GM19463 (cell line): Measurements from ENCODE around the gene RNF223.
A peak's percentile ranks its signal among the peaks of the same experiment; 100 is the strongest.
"Not testable (repeated sequence)": the region's sequence is repeated elsewhere in the genome, so short reads cannot be mapped to it uniquely, and the experiment has no call there.

Experiments used
- ATAC-seq: cut with Tn5 transposase; IDR thresholded peaks from one replicate; pipeline ENCODE4 v1.9.1; 2021; ENCODE audit warnings: mild to moderate bottlenecking, moderate library complexity; ENCODE audit not compliant: unreplicated experiment

RNF223 gene

GRCh38 chr1:1061682-1062345, 12.3 kb downstream of the RNF223 start:
- ATAC-seq = no peak

DNA sequence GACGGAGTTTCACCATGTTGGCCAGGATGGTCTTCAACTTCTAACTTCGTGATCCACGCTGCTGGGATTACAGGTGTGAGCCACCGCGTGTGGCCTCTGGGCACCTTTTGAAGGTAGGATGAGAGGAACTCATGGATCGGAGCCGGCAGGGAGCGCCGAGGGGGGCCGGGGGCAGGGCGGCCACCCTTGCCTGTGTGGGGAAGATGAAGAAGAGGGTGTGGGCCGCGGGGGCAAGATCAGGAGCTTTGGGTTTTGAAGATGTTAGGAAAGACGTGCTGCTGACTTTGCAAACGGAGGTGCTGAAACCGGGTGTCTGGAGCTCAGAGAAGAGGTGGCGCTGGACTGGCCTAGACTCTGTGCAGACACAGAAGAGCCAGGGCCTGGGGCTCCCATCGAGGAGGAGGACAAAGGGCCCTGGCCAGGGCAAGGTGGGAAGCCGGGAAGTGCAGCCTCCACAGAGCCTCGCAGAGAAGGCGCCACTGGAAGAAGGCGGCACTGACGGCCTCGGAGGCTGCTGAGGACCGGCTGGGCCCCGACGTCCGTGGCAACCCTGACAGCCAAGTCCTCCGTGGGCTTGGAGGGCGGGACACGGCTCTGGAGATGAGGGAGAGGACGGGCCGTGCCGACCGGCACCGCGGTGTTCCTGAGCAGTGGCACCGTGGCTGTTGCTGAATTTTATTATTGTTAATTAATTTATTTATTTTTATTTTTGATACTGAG, 13.7 kb downstream of the RNF223 start:
- ATAC-seq = no peak

- ATAC-seq = peak; percentile 53
Measured at GRCh38 chr1:1059494-1060280, 14.4 kb downstream of the RNF223 start.

DNA sequence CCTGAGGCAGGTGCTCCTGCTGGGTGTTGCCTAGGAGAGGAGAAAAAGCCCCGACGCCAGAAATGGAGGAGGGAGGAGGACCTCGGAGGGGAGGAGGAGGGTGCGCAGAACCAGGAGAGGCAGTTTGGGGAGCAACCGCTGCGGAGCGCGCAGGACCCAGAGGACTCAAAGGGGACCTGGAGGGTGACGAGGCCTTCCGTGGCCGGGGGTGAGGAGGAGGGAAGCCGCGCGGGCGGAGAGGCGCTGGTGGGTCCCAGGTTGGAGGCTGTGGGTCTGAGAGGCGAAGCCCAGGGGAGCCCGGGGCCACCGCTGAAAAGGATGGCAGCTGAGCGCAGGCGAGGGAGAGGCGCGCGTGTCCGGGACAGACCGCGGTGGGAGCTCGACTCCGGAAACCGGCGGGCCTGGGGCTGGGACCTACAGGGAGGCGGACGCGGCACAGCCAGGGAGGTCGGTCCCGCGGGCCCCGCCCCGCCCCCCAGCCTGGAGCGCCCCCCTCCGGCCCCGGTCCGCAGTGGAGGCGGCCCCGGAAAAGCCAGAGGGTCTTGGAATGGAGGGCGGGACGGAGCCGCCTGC, 15.1 kb downstream of the RNF223 start:
- peak; percentile 29 for ATAC-seq

DNA sequence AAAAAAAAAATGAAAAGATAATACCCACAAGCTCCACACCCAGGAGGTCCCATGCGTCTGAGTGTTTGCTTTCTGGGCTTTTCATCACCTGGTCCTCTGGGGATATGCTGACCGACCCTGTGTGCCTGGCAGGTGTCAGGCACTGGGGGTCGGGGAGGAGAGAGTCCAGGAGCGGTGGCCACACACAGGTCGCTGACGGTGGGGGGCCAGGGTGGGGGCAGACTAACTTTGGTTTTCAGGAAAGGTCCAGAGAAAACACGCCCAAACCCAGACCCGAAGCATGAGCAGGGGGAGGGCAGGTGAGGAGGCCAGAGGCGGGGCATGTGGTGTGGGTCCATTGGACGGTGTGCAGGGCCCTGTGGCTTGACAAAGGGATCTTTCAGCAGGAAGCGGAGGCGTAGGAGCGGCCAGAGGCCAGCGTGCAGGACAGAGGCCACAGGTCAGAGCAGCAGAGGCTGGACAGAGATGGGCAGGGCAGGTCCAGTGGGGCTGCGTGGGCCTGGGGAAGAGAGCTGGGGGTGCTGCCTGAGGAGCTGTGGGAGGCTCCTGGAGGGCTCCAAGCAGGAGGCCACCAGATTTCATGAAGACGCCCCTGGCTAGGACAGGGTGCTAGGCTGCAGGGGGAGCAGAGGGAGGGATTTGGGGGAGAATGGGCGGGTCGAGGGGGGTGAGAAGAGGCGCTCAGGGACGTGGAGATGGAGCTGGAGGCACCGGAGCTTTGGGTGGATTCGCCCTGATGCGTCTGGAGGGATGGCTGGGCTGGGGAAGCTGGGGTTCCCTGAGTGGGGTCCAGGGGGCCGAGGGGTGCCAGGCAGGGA, 15.8 kb downstream of the RNF223 start:
- ATAC-seq = no peak

GRCh38 chr1:1057769-1058087, 16.4 kb downstream of the RNF223 start:
- not testable (repeated sequence) for ATAC-seq

DNA sequence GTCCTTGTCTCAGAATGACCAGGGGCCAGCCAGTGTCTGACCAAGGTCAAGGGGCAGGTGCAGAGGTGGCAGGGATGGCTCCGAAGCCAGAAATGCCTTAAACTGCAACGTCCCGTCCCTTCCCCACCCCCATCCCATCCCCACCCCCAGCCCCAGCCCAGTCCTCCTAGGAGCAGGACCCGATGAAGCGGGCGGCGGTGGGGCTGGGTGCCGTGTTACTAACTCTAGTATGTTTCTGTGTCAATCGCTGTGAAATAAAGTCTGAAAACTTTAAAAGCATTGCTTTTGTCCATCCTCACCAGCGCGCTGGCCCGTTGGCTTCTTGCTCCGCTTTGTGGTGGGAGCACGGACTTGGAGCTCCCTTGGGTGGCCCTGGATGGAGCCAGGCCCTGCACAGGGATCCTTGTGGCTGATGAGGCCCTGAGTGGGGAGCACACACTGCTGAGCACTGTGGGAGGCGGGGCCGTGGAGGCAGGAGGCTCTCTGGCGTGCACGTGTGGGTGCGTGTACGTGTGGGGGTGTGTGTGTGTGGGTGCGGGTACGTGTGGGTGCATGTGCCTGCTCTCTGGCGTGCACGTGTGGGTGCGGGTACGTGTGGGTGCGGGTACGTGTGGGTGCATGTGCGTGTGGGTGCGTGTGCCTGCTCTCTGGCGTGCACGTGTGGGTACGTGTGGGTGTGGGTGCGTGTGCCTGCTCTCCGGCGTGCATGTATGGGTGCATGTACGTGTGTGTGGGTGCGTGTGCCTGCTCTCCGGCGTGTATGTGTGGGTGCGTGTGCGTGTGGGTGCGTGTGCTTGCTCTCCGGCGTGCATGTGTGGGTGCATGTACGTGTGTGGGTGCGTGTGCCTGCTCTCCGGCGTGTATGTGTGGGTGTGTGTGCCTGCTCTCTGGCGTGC, 18.0 kb downstream of the RNF223 start:
- no peak for ATAC-seq

DNA sequence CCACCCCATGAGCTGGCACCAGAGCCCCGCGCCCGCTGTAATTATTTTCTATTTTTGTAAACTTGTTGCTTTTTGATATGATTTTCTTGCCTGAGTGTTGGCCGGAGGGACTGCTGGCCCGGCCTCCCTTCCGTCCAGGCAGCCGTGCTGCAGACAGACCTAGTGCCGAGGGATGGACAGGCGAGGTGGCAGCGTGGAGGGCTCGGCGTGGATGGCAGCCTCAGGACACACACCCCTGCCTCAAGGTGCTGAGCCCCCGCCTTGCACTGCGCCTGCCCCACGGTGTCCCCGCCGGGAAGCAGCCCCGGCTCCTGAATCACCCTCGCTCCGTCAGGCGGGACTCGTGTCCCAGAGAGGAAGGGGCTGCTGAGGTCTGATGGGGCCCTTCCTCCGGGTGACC, 19.1 kb downstream of the RNF223 start:
- no peak for ATAC-seq

DNA sequence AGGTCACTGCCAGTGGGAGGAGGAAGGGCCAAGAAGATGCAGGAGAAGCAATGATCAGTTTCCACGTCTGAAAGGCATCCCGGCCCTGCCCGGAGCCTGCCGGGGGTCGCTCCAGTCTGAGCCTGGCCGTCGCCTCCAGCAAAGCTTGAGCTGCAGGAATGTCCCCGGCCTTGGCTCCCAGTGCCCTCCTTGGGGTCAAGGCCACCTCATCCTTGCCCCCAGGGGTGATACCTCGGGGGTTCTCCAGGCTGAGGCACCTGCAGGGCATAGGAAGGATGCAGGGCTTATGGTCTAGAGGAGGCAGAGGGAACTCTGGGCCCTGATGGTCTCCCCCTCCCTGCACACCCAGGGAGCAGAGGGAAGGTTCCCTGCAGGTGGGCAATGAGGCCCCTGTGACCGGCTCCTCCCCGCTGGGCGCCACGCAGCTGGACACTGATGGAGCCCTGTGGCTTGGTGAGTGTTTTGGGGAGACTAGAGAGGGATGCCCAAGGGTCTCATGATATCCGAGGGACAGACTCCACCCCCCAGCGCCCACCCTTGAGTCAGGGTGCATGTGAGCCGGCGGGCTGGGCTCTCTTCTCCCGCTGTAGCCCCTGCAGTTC, 19.9 kb downstream of the RNF223 start:
- no peak for ATAC-seq

DNA sequence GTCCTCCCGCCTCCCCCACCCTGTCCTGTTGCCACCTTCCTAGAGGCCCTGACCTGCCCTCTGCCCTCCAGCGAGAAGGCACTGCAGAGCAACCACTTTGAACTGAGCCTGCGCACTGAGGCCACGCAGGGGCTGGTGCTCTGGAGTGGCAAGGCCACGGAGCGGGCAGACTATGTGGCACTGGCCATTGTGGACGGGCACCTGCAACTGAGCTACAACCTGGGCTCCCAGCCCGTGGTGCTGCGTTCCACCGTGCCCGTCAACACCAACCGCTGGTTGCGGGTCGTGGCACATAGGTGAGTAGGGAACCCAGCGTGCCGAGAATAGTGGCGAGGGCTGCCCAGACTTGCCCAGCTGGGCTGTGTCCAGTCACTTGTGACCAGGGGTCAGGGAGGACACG, 20.4 kb downstream of the RNF223 start:
- ATAC-seq = no peak

- ATAC-seq = no peak
Measured at GRCh38 chr1:1053022-1053421, 21.1 kb downstream of the RNF223 start.

- no peak for ATAC-seq
Measured at GRCh38 chr1:1052003-1052840, 21.9 kb downstream of the RNF223 start.

DNA sequence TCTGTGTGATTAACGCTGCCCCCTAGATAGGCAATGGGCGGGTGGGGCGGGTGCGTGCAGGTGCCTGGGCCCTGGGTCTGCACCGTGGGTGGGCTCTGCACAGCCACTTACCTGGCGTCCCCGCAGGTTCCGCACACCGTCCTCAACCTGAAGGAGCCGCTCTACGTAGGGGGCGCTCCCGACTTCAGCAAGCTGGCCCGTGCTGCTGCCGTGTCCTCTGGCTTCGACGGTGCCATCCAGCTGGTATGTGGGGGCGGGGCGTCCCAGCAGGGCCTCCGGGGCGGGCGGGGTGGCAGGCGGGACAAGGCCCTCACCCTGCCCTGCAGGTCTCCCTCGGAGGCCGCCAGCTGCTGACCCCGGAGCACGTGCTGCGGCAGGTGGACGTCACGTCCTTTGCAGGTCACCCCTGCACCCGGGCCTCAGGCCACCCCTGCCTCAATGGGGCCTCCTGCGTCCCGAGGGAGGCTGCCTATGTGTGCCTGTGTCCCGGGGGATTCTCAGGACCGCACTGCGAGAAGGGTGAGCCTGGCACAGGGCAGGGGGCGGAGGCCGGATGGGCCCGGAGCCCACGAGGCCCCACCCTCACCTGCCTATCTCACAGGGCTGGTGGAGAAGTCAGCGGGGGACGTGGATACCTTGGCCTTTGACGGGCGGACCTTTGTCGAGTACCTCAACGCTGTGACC, 22.8 kb downstream of the RNF223 start:
- ATAC-seq = no peak

DNA sequence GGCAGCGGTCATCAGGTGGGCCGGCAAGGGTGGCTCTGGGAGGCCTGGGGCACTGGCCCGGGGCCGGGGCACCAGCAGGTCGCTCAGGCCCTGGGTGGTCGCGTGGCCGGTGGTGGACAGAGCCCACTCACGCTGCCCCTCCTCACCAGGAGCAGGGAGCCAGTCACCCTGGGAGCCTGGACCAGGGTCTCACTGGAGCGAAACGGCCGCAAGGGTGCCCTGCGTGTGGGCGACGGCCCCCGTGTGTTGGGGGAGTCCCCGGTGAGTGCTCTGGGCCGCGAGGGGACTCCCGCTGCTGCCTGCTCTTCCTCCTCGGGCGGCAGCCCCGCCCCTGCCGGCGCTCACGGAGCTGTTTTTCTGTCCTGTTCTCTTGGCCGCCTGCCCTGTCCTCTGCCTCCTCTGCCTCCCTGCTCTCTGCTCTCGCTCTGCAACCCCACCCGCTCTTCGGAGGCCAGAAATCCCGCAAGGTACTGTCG, 23.5 kb downstream of the RNF223 start:
- no peak for ATAC-seq

DNA sequence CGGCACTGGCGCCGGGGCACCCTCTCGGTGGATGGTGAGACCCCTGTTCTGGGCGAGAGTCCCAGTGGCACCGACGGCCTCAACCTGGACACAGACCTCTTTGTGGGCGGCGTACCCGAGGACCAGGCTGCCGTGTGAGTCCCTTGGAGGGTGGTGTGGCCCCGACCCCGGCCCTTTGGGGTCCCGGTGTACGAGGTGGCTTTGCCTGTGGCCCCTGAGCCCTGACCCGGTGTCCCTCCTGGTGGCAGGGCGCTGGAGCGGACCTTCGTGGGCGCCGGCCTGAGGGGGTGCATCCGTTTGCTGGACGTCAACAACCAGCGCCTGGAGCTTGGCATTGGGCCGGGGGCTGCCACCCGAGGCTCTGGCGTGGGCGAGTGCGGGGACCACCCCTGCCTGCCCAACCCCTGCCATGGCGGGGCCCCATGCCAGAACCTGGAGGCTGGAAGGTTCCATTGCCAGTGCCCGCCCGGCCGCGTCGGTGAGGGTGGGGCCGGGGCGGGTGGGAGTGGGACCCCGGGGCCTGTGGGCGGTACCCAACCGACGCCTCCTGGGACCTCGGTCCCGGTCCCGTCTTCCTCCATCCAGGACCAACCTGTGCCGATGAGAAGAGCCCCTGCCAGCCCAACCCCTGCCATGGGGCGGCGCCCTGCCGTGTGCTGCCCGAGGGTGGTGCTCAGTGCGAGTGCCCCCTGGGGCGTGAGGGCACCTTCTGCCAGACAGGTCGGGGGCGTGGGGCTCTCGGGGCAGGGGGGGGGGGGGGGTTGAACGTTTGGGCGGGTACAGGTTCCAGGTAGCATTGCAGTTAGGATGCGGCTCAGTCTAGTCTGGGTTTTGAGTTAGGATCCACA, 24.6 kb downstream of the RNF223 start:
- no peak for ATAC-seq

DNA sequence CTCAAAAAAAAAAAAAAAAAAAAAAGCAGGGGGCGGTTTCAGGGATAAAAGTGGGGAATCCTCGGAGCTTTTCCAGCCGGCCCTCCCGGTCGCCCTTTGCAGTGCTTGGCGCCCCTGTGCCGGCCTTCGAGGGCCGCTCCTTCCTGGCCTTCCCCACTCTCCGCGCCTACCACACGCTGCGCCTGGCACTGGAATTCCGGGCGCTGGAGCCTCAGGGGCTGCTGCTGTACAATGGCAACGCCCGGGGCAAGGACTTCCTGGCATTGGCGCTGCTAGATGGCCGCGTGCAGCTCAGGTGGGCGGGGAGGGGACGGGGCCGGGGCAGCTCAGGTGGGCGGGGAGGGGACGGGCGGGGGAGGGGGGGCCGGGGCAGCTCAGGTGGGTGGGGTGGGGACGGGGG, 25.3 kb downstream of the RNF223 start:
- no peak for ATAC-seq

DNA sequence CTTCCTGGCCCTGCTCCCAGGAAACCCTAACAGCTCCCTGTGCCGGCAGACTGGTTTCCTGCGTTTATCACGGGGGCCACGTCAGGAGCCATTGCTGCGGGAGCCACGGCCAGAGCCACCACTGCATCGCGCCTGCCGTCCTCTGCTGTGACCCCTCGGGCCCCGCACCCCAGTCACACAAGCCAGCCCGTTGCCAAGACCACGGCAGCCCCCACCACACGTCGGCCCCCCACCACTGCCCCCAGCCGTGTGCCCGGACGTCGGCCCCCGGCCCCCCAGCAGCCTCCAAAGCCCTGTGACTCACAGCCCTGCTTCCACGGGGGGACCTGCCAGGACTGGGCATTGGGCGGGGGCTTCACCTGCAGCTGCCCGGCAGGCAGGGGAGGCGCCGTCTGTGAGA, 26.1 kb downstream of the RNF223 start:
- no peak for ATAC-seq
